ENCODE data around the gene MAD1L1.

The MAD1L1 gene

DNA sequence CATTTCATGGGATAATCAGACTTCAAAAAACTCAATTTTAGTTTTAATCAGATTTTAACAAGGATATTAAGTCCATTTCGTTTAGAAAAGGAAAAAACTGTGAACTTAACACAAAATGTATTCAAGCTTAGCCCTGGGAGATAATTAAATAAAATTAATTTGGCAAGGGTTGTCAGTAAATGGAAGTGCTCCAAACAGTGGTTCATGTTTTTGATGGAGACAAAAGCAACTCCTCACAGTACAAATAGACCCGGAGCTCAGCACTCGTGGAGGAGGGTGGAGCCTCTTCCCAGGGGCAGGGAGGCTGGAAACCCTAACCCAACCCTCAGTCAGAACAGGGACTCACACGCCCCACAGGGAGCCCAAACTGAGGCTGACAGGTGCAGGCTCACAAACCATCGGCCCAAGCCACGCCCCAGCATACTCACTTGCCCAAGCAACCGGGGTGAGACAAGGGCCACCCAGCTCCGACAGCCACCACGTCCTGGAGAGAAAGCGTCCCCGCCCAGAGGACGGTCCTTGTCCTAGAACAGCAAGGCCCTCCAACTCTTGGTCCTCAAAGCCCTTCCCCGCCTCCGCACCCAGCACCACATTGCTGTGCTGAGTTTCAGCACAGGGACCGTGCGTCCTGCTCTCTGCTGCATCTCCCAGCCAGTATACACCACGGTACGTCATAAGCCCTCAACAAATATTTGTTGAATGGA is 39.8 kb downstream of the MAD1L1 start:
- H3K27me3 ChIP-seq (ENCODE audit: low read length) = no peaks in the 10 kb centered on the region
- H3K9me3 ChIP-seq (ENCODE audit: insufficient read depth, low read length) = peaks cover 6% of the 10 kb centered on the region; the same call in 1 of the 2 replicates
- TF ChIP-seq, protein P1, sequence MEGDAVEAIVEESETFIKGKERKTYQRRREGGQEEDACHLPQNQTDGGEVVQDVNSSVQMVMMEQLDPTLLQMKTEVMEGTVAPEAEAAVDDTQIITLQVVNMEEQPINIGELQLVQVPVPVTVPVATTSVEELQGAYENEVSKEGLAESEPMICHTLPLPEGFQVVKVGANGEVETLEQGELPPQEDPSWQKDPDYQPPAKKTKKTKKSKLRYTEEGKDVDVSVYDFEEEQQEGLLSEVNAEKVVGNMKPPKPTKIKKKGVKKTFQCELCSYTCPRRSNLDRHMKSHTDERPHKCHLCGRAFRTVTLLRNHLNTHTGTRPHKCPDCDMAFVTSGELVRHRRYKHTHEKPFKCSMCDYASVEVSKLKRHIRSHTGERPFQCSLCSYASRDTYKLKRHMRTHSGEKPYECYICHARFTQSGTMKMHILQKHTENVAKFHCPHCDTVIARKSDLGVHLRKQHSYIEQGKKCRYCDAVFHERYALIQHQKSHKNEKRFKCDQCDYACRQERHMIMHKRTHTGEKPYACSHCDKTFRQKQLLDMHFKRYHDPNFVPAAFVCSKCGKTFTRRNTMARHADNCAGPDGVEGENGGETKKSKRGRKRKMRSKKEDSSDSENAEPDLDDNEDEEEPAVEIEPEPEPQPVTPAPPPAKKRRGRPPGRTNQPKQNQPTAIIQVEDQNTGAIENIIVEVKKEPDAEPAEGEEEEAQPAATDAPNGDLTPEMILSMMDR (IDR thresholded peaks at IDR 0.05; ENCODE audit: insufficient read depth, low read length, poor library complexity, severe bottlenecking) = no peak
- no peak for TF ChIP-seq EZH2phosphoT487 (conservative IDR thresholded peaks at IDR 0.05; ENCODE audit: low read length)
- peaks cover 21% of the 10 kb centered on the region for H3K36me3 ChIP-seq (ENCODE audit: low read length)
- no peak overlapping the region for H2AFZ ChIP-seq (ENCODE audit: low read depth, low read length, severe bottlenecking)
- no peaks in the 10 kb centered on the region for H3K9me2 ChIP-seq (replicated peaks; ENCODE audit: insufficient read depth, low read length)
- no peaks in the 10 kb centered on the region for H3F3A ChIP-seq (ENCODE audit: insufficient read depth)
- H3K79me2 ChIP-seq (ENCODE audit: insufficient read depth, low read length) = peaks cover 5% of the 10 kb centered on the region; the same call in 1 of the 2 replicates
- no peak overlapping the region for H3K27ac ChIP-seq (ENCODE audit: low read depth, low read length)
- no peaks in the 10 kb centered on the region for H4K20me1 ChIP-seq (ENCODE audit: low read depth, low read length)
- H3K4me3 ChIP-seq (ENCODE audit: insufficient read depth, low read length, poor library complexity, severe bottlenecking) = no peak overlapping the region
- no peak overlapping the region for H3K9ac ChIP-seq (ENCODE audit: low read length)
- no peak overlapping the region for H3K4me2 ChIP-seq (ENCODE audit: low read depth, low read length, poor library complexity, severe bottlenecking)

DNA sequence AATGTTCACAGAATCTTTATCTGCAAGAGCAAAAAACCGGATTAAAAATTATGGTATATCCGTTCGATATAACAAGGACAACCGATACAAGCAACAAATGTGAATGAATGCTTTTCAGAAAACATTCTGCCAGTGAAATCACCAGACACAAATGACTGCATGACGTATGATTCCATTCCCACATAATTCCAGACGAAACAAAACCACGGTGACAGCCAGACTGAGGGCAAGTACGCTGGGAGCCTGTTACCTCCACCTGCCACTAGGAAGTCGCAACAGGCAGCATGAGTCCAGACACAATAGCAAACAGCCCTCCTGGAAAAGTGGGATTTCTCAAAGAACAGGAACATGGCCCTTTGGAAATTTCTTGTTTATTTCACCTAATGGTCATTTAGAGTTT is 41.7 kb downstream of the MAD1L1 start:
- TF ChIP-seq EZH2phosphoT487 (conservative IDR thresholded peaks at IDR 0.05; ENCODE audit: low read length) = no peak
- TF ChIP-seq, protein P1 (IDR thresholded peaks at IDR 0.05; ENCODE audit: insufficient read depth, low read length, poor library complexity, severe bottlenecking) = no peak
- H3K4me2 ChIP-seq (ENCODE audit: low read depth, low read length, poor library complexity, severe bottlenecking) = no peak overlapping the region
- H3K79me2 ChIP-seq (ENCODE audit: insufficient read depth, low read length) = peaks cover 8% of the 10 kb centered on the region; the same call in 1 of the 2 replicates
- H3K9me2 ChIP-seq (replicated peaks; ENCODE audit: insufficient read depth, low read length) = no peaks in the 10 kb centered on the region
- H3K36me3 ChIP-seq (ENCODE audit: low read length) = peaks cover 15% of the 10 kb centered on the region
- H4K20me1 ChIP-seq (ENCODE audit: low read depth, low read length) = no peaks in the 10 kb centered on the region
- peaks cover 6% of the 10 kb centered on the region; the same call in 1 of the 2 replicates for H3K9me3 ChIP-seq (ENCODE audit: insufficient read depth, low read length)
- H3F3A ChIP-seq (ENCODE audit: insufficient read depth) = no peaks in the 10 kb centered on the region
- H3K9ac ChIP-seq (ENCODE audit: low read length) = no peak overlapping the region
- no peak overlapping the region for H2AFZ ChIP-seq (ENCODE audit: low read depth, low read length, severe bottlenecking)
- no peak overlapping the region for H3K27ac ChIP-seq (ENCODE audit: low read depth, low read length)
- no peak overlapping the region for H3K4me3 ChIP-seq (ENCODE audit: insufficient read depth, low read length, poor library complexity, severe bottlenecking)
- H3K27me3 ChIP-seq (ENCODE audit: low read length) = no peaks in the 10 kb centered on the region

DNA sequence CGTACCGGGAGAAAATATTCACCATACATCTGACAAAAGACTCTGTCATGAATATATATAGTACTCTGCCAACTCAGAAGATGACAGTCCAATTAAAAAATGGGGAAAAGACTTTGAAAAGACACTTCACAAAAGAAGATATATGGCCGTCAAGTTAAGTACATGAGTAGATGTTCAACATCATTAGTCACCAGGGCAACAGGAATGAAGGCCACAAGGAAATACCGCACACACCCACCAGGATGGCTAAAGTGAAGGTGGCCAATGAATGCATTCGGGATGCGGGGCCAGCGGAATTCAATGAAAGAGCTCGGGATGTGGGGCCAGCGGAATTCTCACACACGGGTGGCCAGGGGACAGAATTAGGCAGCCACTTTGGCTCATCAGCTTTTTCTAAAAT is 42.2 kb downstream of the MAD1L1 start:
- no peaks in the 10 kb centered on the region for H3K27me3 ChIP-seq (ENCODE audit: low read length)
- H3K36me3 ChIP-seq (ENCODE audit: low read length) = peaks cover 10% of the 10 kb centered on the region
- TF ChIP-seq, protein P1 (IDR thresholded peaks at IDR 0.05; ENCODE audit: insufficient read depth, low read length, poor library complexity, severe bottlenecking) = no peak
- no peak for TF ChIP-seq EZH2phosphoT487 (conservative IDR thresholded peaks at IDR 0.05; ENCODE audit: low read length)
- H3K9me3 ChIP-seq (ENCODE audit: insufficient read depth, low read length) = peaks cover 3% of the 10 kb centered on the region; the same call in 1 of the 2 replicates
- no peak overlapping the region for H2AFZ ChIP-seq (ENCODE audit: low read depth, low read length, severe bottlenecking)
- H3K79me2 ChIP-seq (ENCODE audit: insufficient read depth, low read length) = peaks cover 8% of the 10 kb centered on the region; the same call in 1 of the 2 replicates
- no peaks in the 10 kb centered on the region for H3K9me2 ChIP-seq (replicated peaks; ENCODE audit: insufficient read depth, low read length)
- no peaks in the 10 kb centered on the region for H3F3A ChIP-seq (ENCODE audit: insufficient read depth)
- H3K27ac ChIP-seq (ENCODE audit: low read depth, low read length) = no peak overlapping the region
- H3K9ac ChIP-seq (ENCODE audit: low read length) = no peak overlapping the region
- no peak overlapping the region for H3K4me3 ChIP-seq (ENCODE audit: insufficient read depth, low read length, poor library complexity, severe bottlenecking)
- H4K20me1 ChIP-seq (ENCODE audit: low read depth, low read length) = no peaks in the 10 kb centered on the region
- H3K4me2 ChIP-seq (ENCODE audit: low read depth, low read length, poor library complexity, severe bottlenecking) = no peak overlapping the region
